ENCODE results near the gene NFIB.

- TF ChIP-seq CTCF (IDR thresholded peaks at IDR 0.05; ENCODE audit: extremely low read depth in 1 of 2, insufficient read depth in 1 of 2, low read depth in 1 of 2, low read length in 2 of 2) (no peak), EZH2 (IDR thresholded peaks at IDR 0.05; ENCODE audit: borderline replicate concordance, low read depth, low read length, severe bottlenecking) (no peak), POLR2A (IDR thresholded peaks at IDR 0.05; ENCODE audit: low read depth, low read length) (no peak), JUN (IDR thresholded peaks at IDR 0.05; ENCODE audit: borderline replicate concordance, insufficient read depth, insufficient read length, low read depth) (no peak)
- TF ChIP-seq, protein P1, sequence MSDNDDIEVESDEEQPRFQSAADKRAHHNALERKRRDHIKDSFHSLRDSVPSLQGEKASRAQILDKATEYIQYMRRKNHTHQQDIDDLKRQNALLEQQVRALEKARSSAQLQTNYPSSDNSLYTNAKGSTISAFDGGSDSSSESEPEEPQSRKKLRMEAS (IDR thresholded peaks at IDR 0.05; ENCODE audit: insufficient read depth, insufficient read length) = no peak
These were observed 231.2 kb downstream of the NFIB start for GRCh38 chr9:14082732-14083131.

Measured in endothelial cell of umbilical vein (primary cell).